Measurements from ENCODE around the gene EPS8. TPM values are rescaled to one million over a fixed set of nuclear protein-coding genes. Genes with fewer than 3 reads are reported as not detected.
A peak's percentile ranks its signal among the peaks of the same experiment; 100 is the strongest.

Gene EPS8
- total RNA-seq, 1 donor from 2014 or later = 72.8 TPM

GRCh38 chr12:15796493-15797141 is 7.4 kb upstream of the EPS8 start:
- TF ChIP-seq CTCF (IDR thresholded peaks at IDR 0.05) = no peak
- no peaks in the 10 kb centered on the region for H3K36me3 ChIP-seq
- no peak overlapping the region for H3K27ac ChIP-seq
- no peak overlapping the region for H3K4me3 ChIP-seq
- no peaks in the 10 kb centered on the region for H3K27me3 ChIP-seq (ENCODE audit: low read depth)
- DNase-seq = no peak
- intact Hi-C loops (cut with DNase I) = no loop called here
- H3K4me1 ChIP-seq = no peaks in the 10 kb centered on the region
- H3K9me3 ChIP-seq = no peaks in the 10 kb centered on the region
- ATAC-seq = no peak

- ATAC-seq = no peak
- intact Hi-C loops (cut with DNase I) = no loop called here
- no peak for DNase-seq
- Histone ChIP-seq H3K27me3 (ENCODE audit: low read depth) (no peaks in the 10 kb centered on the region), H3K4me1 (no peaks in the 10 kb centered on the region), H3K4me3 (no peak overlapping the region), H3K27ac (no peak overlapping the region), H3K9me3 (no peaks in the 10 kb centered on the region), H3K36me3 (no peaks in the 10 kb centered on the region)
- no peak for TF ChIP-seq CTCF (IDR thresholded peaks at IDR 0.05)
Observed at GRCh38 chr12:15794836-15795235, 5.6 kb upstream of the EPS8 start.

- Histone ChIP-seq H3K27ac (no peak overlapping the region), H3K27me3 (ENCODE audit: low read depth) (no peaks in the 10 kb centered on the region), H3K4me3 (no peak overlapping the region), H3K9me3 (no peaks in the 10 kb centered on the region), H3K4me1 (no peaks in the 10 kb centered on the region), H3K36me3 (no peaks in the 10 kb centered on the region)
- DNase-seq (no peak), ATAC-seq (no peak)
- TF ChIP-seq CTCF (IDR thresholded peaks at IDR 0.05) = no peak
- intact Hi-C loops (cut with DNase I) = no loop called here
Observed at GRCh38 chr12:15794196-15794595, 5.0 kb upstream of the EPS8 start.

GRCh38 chr12:15788233-15789219 is 662 bp downstream of the EPS8 start:
- peak; percentile 56 to 72 for ATAC-seq
- no peak for TF ChIP-seq CTCF (IDR thresholded peaks at IDR 0.05)
- intact Hi-C loops (cut with DNase I) = no loop called here
- H3K27me3 ChIP-seq (ENCODE audit: low read depth) = no peaks in the 10 kb centered on the region
- no peaks in the 10 kb centered on the region for H3K36me3 ChIP-seq
- DNase-seq = peak; percentile 62
- peak overlapping the region; percentile 87 for H3K4me3 ChIP-seq
- peak overlapping the region; percentile 91 for H3K27ac ChIP-seq
- no peaks in the 10 kb centered on the region for H3K9me3 ChIP-seq
- no peaks in the 10 kb centered on the region for H3K4me1 ChIP-seq

GRCh38 chr12:15787778-15788177 is 1.4 kb downstream of the EPS8 start:
- no peak for ATAC-seq

More at GRCh38 chr12:15787778-15788177, 1.4 kb downstream of the EPS8 start:
- no peak for TF ChIP-seq CTCF (IDR thresholded peaks at IDR 0.05)
- no peaks in the 10 kb centered on the region for H3K4me1 ChIP-seq
- H3K27ac ChIP-seq = peak overlapping the region; percentile 91
- no peaks in the 10 kb centered on the region for H3K9me3 ChIP-seq
- no peak for DNase-seq
- peak overlapping the region; percentile 87 for H3K4me3 ChIP-seq
- H3K27me3 ChIP-seq (ENCODE audit: low read depth) = no peaks in the 10 kb centered on the region
- no peaks in the 10 kb centered on the region for H3K36me3 ChIP-seq
- intact Hi-C loops (cut with DNase I) = no loop called here

All from lower lobe of right lung (tissue), 2 donors.